NCI-H187 (cell line): Measurements from ENCODE around the gene NAA38.
A peak's percentile ranks its signal among the peaks of the same experiment; 100 is the strongest.

Experiments used
- DNase-seq, 2 experiments: peaks; one replicate each; lab custom pipeline; 2025; lab: John Stamatoyannopoulos, UW

Gene NAA38, protein sequence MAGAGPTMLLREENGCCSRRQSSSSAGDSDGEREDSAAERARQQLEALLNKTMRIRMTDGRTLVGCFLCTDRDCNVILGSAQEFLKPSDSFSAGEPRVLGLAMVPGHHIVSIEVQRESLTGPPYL

GRCh38 chr17:7856811-7857712 is at the start of gene NAA38:
Gene NAA38, minus strand, starts transcription at chr17:7857559. Its CDS starts 96 bp downstream, at chr17:7857463.
- peak; percentile 86 to 88 for DNase-seq

DNA sequence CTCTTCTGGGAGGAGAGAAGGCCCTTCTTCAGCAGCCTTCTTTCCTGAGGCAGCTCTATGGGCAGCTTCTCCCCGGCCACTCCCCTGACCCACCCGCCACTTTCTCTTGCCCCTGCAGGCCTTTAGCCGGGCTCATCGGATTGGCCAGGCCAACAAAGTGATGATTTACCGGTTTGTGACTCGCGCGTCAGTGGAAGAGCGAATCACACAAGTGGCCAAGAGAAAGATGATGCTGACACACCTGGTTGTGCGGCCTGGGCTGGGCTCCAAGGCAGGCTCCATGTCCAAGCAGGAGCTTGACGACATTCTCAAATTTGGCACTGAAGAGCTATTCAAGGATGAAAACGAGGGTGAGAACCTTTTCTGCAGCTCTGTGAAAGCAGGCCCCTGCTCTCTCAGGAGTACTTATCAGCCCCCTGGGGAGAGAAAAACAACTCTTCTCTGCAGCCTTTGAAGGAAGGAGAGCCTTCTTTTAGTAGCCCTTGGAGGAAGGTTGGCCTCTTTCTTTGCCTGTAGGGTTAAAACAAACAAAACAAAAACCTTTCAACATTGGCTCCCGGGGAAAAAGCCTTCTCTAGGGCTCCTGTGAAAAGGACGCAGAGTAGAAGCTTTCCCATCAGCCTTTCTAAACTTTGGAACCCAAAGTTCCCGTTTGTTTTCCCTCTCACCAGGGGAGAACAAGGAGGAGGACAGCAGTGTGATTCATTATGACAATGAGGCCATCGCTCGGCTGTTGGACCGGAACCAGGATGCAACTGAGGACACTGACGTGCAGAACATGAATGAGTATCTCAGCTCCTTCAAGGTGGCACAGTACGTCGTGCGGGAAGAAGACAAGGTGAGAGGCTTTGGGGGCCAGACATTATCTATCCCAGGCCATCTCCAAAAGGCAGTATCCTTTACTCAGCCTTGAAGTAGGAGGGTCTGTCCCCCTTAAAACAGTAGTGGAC is 46.1 kb upstream of the NAA38 start:
- DNase-seq: peak; percentile 30 to 31

- no peak for DNase-seq
These were observed 40.4 kb upstream of the NAA38 start for GRCh38 chr17:7897773-7898172.

DNA sequence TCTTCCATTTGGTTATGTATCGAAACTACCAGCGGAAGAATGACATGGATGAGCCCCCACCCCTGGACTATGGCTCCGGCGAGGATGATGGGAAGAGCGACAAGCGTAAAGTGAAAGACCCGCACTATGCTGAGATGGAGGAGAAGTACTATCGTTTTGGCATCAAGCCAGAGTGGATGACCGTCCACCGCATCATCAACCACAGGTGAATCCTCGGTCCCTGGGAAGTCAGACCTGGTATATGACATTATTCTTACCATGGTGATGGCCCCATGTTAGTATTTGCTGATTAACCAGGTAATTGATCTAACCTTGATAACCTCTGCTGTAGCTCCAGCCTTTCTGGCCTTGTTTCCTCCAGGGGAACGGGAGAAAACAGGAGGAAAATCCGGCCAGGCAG is 39.7 kb upstream of the NAA38 start:
- DNase-seq: no peak

DNA sequence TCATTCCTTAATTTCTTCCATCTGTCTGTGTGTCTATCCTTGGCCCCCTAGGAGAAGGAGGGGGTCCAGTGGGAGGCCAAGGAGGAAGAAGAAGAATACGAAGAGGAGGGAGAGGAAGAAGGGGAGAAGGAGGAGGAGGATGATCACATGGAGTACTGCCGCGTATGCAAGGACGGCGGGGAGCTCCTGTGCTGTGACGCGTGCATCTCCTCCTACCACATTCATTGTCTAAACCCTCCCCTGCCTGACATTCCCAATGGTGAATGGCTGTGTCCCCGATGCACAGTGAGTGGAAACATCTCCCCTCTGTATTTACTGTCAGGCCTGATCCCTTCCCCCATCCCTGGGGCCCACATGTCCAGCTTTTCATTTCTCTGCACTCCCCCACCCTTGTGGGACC is 37.5 kb upstream of the NAA38 start:
- DNase-seq: no peak

- DNase-seq: no peak
These were observed 36.9 kb upstream of the NAA38 start for GRCh38 chr17:7894226-7894625.

DNA sequence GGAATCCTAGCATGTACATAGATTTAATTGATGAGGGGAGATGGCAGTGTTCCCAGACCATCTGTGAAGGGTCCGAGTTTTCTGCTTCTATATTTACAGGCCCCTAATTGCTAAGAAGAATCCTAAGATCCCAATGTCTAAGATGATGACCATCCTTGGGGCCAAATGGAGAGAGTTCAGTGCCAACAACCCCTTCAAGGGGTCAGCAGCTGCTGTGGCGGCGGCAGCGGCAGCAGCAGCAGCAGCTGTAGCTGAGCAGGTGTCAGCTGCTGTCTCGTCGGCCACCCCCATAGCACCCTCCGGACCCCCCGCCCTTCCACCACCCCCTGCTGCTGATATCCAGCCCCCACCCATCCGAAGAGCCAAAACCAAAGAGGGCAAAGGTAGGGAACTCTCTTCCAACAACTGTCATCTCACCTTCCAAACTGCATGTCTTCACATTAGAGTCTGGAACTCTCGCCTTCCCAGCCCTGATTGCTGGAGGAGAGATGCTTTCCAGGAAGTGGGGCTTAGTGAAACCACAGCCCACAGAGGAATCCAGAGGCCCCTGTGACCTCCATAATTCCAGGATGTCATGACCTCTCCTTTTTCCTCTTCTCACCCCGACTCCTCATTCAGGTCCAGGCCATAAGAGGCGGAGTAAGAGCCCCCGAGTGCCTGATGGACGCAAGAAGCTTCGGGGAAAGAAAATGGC is 36.0 kb upstream of the NAA38 start:
- no peak for DNase-seq

DNA sequence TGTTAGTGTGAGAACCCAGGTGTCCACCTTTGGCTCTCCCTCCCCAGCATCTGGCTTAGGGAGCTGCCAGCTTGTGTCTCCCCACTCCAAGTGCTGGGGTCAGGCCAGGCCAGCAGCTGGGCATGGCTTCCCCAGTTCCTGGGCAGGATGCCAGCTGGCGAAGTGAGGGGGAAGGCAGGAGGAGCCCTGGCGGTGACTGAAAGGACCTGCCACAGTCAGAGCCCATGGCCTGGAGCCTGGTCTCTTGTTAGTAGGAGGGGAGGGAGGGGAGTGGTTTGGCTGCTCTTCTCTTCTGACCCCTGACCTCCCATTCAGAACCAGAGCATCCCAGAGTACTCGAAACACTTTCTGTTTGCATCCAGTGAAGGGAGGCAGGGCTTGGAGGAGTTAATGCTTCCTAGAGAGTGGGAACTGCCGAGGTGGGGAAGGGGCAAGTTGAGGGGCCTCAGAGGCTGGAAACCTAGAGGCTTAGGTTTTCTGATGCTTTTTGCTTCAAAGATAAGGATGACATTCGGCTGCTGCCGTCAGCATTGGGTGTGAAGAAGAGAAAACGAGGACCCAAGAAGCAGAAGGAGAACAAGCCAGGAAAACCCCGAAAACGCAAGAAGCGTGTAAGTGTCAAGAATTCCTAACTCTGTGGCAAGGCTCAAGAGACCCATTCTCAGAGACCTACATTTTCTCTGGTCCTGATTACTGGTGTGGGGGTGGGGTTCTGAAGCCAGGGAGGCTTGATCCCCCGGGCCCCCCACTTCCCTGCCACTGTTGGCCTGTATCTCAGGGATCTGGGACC is 32.0 kb upstream of the NAA38 start:
- peak; percentile 25 to 68 for DNase-seq

DNA sequence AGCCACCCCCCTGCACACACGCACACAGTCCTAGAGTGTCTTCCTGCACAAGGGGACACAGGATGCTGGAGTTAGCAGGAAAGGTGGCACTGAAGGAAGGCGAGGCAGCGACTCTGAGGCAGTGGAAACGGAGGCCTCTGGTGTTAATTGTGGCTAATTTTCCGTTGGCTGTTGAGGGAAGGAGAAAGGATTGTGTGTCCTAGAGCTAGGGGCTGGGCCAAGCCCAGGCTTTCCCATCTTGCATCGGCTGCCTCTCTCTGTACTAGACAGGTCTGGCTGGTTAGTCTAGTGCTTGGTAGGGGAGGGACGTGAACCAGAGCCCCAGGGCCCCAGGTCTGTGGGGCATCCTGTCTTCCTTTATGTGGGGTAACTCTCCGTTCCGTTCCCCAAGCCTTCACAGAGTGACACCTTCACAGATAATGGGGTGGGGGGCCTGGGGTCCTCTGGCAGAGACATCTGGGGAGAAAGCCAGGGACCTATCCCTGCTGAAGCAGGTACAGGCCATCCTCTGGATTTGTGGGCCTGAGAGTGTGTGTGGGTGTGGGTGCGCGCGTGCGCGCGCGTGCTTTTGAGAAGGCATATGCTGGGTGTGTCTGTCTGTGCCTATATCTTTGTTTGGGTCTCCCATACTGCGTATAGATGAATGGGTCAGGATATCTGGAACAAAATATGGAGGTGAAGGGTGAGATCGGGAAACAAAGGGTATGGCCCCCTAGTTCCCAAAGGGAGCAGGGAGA is 31.0 kb upstream of the NAA38 start, which contains the start of gene CHD3:
Gene CHD3 (plus strand): TSS at position 606 of the 737 bp plus-strand sequence. CDS start 212 bp downstream, outside the sequence.
- DNase-seq: peak in 1 of 2 experiments; percentile 36

DNA sequence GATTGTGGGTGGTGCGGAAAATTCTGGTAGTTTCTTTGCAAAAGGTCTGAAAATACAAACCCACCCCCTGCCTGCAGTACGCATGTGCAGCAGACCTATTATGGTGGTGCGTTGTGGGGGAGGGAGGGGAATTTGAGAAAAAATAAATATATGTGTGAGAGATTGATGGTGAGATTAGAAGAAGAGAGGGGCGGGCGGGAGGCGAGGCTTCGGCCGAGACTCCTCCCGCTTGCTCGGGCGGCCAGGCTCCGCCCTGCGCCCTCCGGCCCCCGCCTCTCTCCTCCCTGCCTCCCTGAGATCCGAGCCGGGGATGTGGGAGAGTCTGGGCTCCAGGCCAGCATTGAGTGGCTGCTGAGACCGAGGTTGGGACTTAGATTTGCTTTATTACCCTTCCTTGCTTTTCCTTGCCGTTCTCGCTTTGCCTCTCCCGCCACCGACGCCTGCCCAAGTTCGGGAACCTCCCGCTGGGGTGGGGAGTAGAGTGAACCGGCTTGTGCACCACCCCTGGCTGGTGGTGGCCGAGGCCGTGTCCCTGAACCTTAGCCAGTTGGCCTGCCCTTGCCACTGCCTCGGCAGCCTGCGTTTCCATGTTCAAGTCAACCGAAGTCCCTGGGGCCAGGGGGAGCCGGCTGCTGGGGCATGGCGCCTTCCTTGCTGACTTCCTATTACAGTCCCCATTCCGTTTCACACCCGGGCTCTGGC is 30.3 kb upstream of the NAA38 start:
- DNase-seq: peak; percentile 73 to 84

DNA sequence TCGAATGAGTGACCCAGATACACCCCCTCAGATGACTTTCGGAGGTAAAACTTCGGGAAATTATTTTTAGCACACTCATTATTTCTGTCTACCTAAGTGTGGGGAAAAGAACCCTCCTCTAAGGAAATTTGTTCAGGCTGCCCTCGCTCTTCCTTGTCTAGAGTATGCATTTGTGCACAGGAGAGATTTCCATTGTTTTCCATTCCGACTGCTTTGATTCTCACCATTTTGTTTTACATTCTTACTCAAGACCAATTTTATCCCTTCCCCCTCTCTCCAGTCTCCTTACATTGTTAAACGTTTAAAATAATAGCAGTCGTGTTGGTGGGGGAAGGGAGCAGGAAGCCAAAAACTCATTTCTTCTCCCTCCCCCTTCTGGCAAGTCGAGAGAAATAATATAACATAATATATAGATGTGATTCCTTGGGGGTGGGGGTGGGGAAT is 29.7 kb upstream of the NAA38 start:
- DNase-seq: no peak

GRCh38 chr17:7886227-7887037 is 29.1 kb upstream of the NAA38 start:
- peak in 1 of 2 experiments; percentile 6 for DNase-seq

DNA sequence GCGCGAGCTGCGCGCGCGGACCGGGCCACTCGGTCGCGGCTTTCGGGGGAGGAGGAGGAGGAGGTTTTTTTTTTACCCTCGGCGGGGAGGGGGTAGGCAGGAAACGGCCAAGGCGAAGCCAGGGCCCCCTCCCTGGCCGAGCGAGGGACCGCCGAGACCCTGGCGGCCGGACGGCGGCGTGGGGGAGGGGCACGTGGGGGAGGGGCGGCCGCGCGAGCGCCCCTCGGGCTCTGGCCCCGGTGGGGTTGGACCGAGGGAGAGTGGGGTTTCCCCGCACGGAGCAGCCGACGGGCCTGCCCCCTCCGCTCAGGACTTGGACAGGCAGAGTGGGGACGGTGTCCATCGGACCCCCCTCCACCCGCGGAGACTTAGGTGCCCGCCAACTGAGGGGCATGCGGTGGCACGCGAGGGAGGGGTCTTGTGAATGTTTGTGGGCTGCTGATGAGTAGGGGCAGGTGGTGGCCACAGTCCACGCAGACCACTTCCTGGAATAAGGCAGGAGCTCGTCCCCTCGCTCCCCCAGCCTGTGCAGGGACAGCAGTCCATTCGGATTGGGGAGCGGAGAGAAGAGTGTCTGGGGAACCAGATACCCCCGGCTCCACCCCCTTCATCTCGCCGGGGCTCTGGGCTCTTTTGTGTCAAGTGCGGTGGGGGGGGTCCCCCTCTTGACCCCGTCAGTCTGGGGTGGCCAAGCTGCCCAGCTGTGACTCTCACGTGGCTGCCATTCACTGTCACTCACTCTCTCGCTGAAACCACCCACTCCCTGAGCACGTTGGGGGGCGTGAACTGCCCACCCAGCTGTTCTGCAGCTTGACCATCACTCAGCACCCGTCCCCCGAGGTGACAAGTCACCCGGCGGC is 28.2 kb upstream of the NAA38 start:
- peak; percentile 2 to 15 for DNase-seq

DNA sequence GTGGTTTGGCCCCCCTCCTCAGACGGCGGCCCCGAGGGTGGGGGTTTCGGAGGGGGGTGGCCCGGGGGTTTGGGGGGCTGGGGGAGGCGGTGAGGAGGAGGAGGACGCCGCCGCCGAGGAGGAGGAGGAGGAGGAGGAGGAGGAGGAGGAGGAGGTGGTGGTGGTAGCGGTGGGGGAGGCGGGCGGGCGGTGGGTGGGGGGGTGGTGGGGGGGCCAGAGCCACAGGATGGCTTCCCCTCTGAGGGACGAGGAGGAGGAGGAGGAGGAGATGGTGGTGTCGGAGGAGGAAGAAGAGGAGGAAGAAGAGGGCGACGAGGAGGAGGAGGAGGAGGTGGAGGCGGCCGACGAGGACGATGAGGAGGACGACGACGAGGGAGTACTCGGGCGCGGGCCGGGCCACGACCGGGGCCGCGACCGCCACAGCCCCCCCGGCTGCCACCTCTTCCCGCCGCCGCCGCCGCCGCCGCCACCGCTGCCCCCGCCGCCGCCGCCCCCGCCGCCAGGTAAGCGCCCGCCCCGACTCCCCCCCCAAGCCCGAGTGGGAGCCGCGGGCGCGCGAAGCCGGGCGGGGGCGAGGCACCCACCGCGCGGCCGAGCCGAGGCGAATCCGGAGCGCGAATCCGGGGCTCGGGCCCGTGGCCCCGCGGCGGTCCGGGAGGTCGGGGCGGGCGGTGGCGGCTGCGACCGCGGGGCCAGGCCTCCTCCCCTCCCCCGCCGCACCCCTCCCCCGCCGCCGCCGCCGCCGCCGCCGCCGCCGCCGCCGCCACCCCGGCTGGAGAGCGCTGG is 27.4 kb upstream of the NAA38 start:
- DNase-seq: no peak

- no peak for DNase-seq
These were observed 26.5 kb upstream of the NAA38 start for GRCh38 chr17:7883781-7884386.

DNA sequence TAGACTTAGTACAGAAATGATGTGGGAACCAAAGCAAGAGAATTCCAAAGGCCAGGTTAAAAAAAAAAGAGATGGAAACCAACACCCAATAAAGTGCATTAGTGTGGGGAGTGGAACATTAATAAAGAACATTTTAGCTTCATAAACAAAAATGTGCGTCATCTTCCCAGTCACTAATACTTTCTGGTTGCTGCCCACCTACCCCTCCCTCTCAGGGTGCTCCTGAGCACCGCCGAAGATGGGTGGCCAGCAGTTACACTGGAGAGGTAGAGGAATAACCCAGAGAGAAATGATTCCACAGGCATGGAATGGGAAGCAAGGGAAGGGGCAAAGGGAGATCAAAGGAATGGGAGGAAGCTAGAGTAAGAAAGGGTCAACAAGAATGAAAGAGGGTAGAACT is 25.3 kb upstream of the NAA38 start:
- DNase-seq: no peak
